Measurements from ENCODE around the gene SPSB1.

GRCh38 chr1:9355503-9355902, 62.8 kb downstream of the SPSB1 start:
- TF ChIP-seq POLR2AphosphoS5 (IDR thresholded peaks at IDR 0.05) (no peak), REST (IDR thresholded peaks at IDR 0.05; ENCODE audit: borderline replicate concordance) (no peak), EZH2 (IDR thresholded peaks at IDR 0.05; ENCODE audit: borderline replicate concordance, insufficient read depth, low read length, poor library complexity, severe bottlenecking) (no peak), EP300 (conservative IDR thresholded peaks at IDR 0.05; ENCODE audit: poor library complexity, severe bottlenecking) (no peak), CTCF (IDR thresholded peaks at IDR 0.05; ENCODE audit: poor library complexity, severe bottlenecking) (no peak), TAF1 (IDR thresholded peaks at IDR 0.05; ENCODE audit: low read depth) (no peak), RAD21 (conservative IDR thresholded peaks at IDR 0.05) (no peak), SMC3 (conservative IDR thresholded peaks at IDR 0.05; ENCODE audit: poor library complexity) (no peak), MXI1 (conservative IDR thresholded peaks at IDR 0.05; ENCODE audit: poor library complexity, severe bottlenecking) (no peak)

Measured in neural cell (in vitro differentiated cells).